Effector CD4-positive, alpha-beta T cell (primary cell): Measurements from ENCODE around the gene CACNB3.

Experiments used
- DNase-seq: peaks from one replicate; pipeline ENCODE4 v3.0.0-alpha.2; 2020

The CACNB3 gene

GRCh38 chr12:48788854-48789775 is 29.2 kb upstream of the CACNB3 start, which contains the start of gene ADCY6:
Gene ADCY6 (minus strand): TSS chr12:48789089. CDS start chr12:48783434, 5,655 bp downstream.
- no peak for DNase-seq

GRCh38 chr12:48789858-48790326 is 28.4 kb upstream of the CACNB3 start:
- DNase-seq = no peak

- no peak for DNase-seq
These were observed 24.6 kb upstream of the CACNB3 start for GRCh38 chr12:48793696-48794095.

- no peak for DNase-seq
These were observed 23.4 kb upstream of the CACNB3 start for GRCh38 chr12:48794870-48795269.

- peak; percentile 35 for DNase-seq
These were observed 22.5 kb upstream of the CACNB3 start for GRCh38 chr12:48795550-48796455.

GRCh38 chr12:48796976-48797375 is 21.3 kb upstream of the CACNB3 start:
- no peak for DNase-seq

- no peak for DNase-seq
These were observed 17.8 kb upstream of the CACNB3 start for GRCh38 chr12:48800457-48800856.

GRCh38 chr12:48800971-48801370 is 17.3 kb upstream of the CACNB3 start:
- no peak for DNase-seq

GRCh38 chr12:48803675-48804074 is 14.6 kb upstream of the CACNB3 start:
- no peak for DNase-seq

- DNase-seq = no peak
These were observed 10.3 kb upstream of the CACNB3 start for GRCh38 chr12:48807981-48808380.

GRCh38 chr12:48810903-48811431 is 7.3 kb upstream of the CACNB3 start:
- no peak for DNase-seq

- no peak for DNase-seq
These were observed 6.7 kb upstream of the CACNB3 start for GRCh38 chr12:48811437-48812090.

- DNase-seq = no peak
These were observed 5.9 kb upstream of the CACNB3 start for GRCh38 chr12:48812389-48812788.

GRCh38 chr12:48813465-48814261 is 4.6 kb upstream of the CACNB3 start:
- no peak for DNase-seq

- peak; percentile 63 for DNase-seq
These were observed 3.8 kb upstream of the CACNB3 start for GRCh38 chr12:48814262-48815125.

- DNase-seq = no peak
These were observed 2.9 kb upstream of the CACNB3 start for GRCh38 chr12:48815126-48816110.

- no peak for DNase-seq
These were observed 2.0 kb upstream of the CACNB3 start for GRCh38 chr12:48816143-48816854.

- DNase-seq = no peak
These were observed 715 bp downstream of the CACNB3 start for GRCh38 chr12:48818831-48819590.
